PC-3 (cell line): ENCODE results near the gene SCAMP3. TPM values are rescaled to one million over a fixed set of nuclear protein-coding genes. Genes with fewer than 3 reads are reported as not detected.

Experiments
- ATAC-seq: fragments of 200-7000 bp; cut with Tn5 transposase; 2 replicates; pipeline ENCODE4 v1.9.1; 2020; ENCODE audit warnings: mild to moderate bottlenecking, moderate library complexity
- Bru-seq: library from RNA; stranded (reverse); fragments of 400-500 nt; gene quantifications from one replicate; lab custom pipeline; 2021; lab: Mats Ljungman, UMichigan
- BruChase-seq, 2 experiments: library from RNA; stranded (reverse); fragments of 400-500 nt; gene quantifications; one replicate each; lab custom pipeline; 2021; lab: Mats Ljungman, UMichigan
- BruUV-seq: library from RNA; stranded (reverse); fragments of 400-500 nt; replicated peaks from 2 replicates; lab custom pipeline; 2021; lab: Mats Ljungman, UMichigan
- CTCF ChIA-PET: fragments of 300-600 bp; sonication (Branson Sonifier 250); formaldehyde crosslinking; loops from one replicate; lab custom pipeline; 2022; ENCODE audit warnings: antibody characterized with exemption; lab: Charles Lee
- POLR2A ChIA-PET: fragments of 300-600 bp; sonication (Branson Sonifier 250); formaldehyde crosslinking; loops from one replicate; lab custom pipeline; 2022; ENCODE audit warnings: antibody characterized with exemption; ENCODE audit not compliant: unreplicated experiment; lab: Charles Lee
- DNase-seq: peaks from one replicate; pipeline ENCODE4 v3.0.0-alpha.2; 2015
- H2AFZ ChIP-seq: fragments of 300-600 bp; sonication (generic); 2 replicates; pipeline ENCODE4 v1.6.0; 2016; ENCODE audit warnings: antibody characterized with exemption, low read length
- H3F3A ChIP-seq: fragments of 300-600 bp; sonication (generic); one replicate; pipeline ENCODE4 v1.6.0; 2017; ENCODE audit warnings: antibody characterized with exemption, low read length, control low read depth, mild to moderate bottlenecking; ENCODE audit not compliant: unreplicated experiment
- H3K27ac ChIP-seq: fragments of 300-600 bp; sonication (generic); 2 replicates; pipeline ENCODE4 v1.5.1; 2016; ENCODE audit warnings: mild to moderate bottlenecking, low read length
- H3K27me3 ChIP-seq: fragments of 300-600 bp; sonication (generic); 2 replicates; pipeline ENCODE4 v1.6.1; 2016; ENCODE audit warnings: low read length, mixed read lengths
- H3K36me3 ChIP-seq: fragments of 300-600 bp; sonication (generic); 2 replicates; pipeline ENCODE4 v1.6.1; 2016; ENCODE audit warnings: low read depth, mixed run types, low read length, mixed read lengths
- H3K4me1 ChIP-seq: fragments of 300-600 bp; sonication (generic); 2 replicates; pipeline ENCODE4 v1.5.1; 2016; ENCODE audit warnings: low read length; ENCODE audit not compliant: insufficient read depth
- H3K4me2 ChIP-seq: fragments of 300-600 bp; sonication (generic); 2 replicates; pipeline ENCODE4 v1.6.0; 2016; ENCODE audit warnings: low read length
- H3K4me3 ChIP-seq: fragments of 300-600 bp; sonication (generic); 2 replicates; pipeline ENCODE4 v1.5.1; 2016; ENCODE audit warnings: mild to moderate bottlenecking, low read length, mixed read lengths
- H3K79me2 ChIP-seq: fragments of 300-600 bp; sonication (generic); 2 replicates; pipeline ENCODE4 v1.6.1; 2017; ENCODE audit warnings: low read length, mixed read lengths
- H3K9ac ChIP-seq: fragments of 300-600 bp; sonication (generic); 2 replicates; pipeline ENCODE4 v1.6.0; 2016; ENCODE audit warnings: mild to moderate bottlenecking, low read length
- H3K9me2 ChIP-seq: fragments of 300-600 bp; sonication (generic); replicated peaks from 2 replicates; pipeline ENCODE4 v1.6.1; 2016; ENCODE audit warnings: mixed run types, low read length, mixed read lengths
- H3K9me3 ChIP-seq: fragments of 300-600 bp; sonication (generic); 2 replicates; pipeline ENCODE4 v1.6.1; 2016; ENCODE audit warnings: low read length, mixed read lengths
- H4K20me1 ChIP-seq: fragments of 300-600 bp; sonication (generic); 2 replicates; pipeline ENCODE4 v1.6.1; 2016; ENCODE audit warnings: low read length, mixed read lengths
- EZH2 ChIP-seq: fragments of 300-600 bp; sonication (generic); IDR thresholded peaks from one replicate; pipeline ENCODE4 v1.6.1; 2017; ENCODE audit warnings: antibody characterized with exemption, mild to moderate bottlenecking, low read length; ENCODE audit not compliant: unreplicated experiment
- EZH2phosphoT487 ChIP-seq: fragments of 300-600 bp; sonication (generic); IDR thresholded peaks from 2 replicates; pipeline ENCODE4 v1.6.1; 2018; ENCODE audit warnings: mild to moderate bottlenecking, antibody characterized with exemption, low read length, borderline replicate concordance
- intact Hi-C: fragments of 100-400 bp; cut with micrococcal nuclease; formaldehyde crosslinking; loops from 2 replicates; pipeline ENCODE4 v1.9.0; 2023
- long read RNA-seq: library from polyadenylated mRNA; unstranded; transcript quantifications from one replicate; pipeline ENCODE4 v2.0.0, GENCODE V29; 2021; ENCODE audit not compliant: unreplicated experiment
- total RNA-seq: library from RNA; depleted of rRNA; stranded (reverse); fragments of >200 nt; gene quantifications from 2 replicates; pipeline ENCODE4 v1.2.3, GENCODE V29; 2014; rRNA removed
- TF ChIP-seq, protein P1 (sequence below): fragments of 300-600 bp; sonication (generic); conservative IDR thresholded peaks from 2 replicates; pipeline ENCODE4 v1.5.1; 2017; ENCODE audit warnings: antibody characterized with exemption, low read depth, mild to moderate bottlenecking, low read length

SCAMP3 gene
- total RNA-seq (218 and 219 TPM in 2 replicates), Bru-seq, nascent RNA (percentile 87 among the genes with signal in this experiment), BruChase-seq, experiment 1, labeled RNA remaining after a 6-hour chase (percentile 97 among the genes with signal in this experiment), BruChase-seq, experiment 2, labeled RNA remaining after a 2-hour chase (percentile 95 among the genes with signal in this experiment)
- long read RNA-seq, transcript SCAMP3-202 (8 exons, 1,537 nt) = minor isoform, 72 of 394 reads
- long read RNA-seq, transcript SCAMP3-201 (9 exons, 1,446 nt) = major isoform, 212 of 394 reads
- long read RNA-seq, partial matches to known transcripts = 71 of 394 reads
- long read RNA-seq, other reads (novel, unspliced or antisense) = 37 of 394 reads

DNA sequence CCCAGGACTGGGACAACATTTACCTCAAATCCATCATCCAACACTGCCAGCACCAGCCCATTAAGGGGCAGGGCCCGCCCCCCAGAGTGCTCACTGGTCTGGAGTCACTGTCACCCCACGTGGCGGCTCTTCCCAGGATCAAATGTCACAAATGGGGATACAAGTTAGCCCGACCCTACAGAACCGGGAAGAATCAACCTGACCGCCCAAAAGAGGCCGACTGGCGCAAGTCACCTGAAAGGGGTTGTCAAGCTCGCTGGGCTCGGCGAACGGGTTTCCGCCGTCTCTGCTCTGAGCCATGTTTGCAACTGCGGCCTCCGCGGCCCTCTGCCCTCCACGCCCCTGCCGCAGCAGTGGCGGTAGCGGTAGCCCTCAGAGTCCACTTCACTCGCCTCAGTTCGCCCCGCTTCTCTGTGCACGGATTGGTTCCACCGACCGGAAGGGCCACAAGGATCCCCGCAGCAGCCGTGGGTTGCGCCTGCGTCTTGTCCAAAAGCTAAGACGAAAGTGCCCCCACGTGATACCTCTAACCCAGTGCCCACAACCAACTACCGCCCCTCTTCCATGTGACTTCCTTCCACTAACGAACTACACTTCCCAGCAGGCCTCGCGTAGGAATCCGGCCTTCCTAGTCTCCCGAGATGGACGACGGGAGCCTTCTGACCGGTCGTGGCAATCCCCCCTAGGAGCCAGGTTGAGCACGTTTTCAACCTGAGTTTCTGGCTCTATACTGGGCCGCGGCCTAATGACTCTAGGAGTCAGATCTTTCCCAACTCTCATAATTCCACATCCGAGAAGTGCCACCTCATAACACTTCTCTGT is at the start of gene SCAMP3:
Gene SCAMP3, minus strand, starts transcription at position 509 of the 822 bp plus-strand sequence. Its CDS starts 209 bp downstream, at position 300.
- H3K9ac ChIP-seq = peak within 1 kb of the TSS; percentile 89
- H2AFZ ChIP-seq = peak within 1 kb of the TSS; percentile 72
- H3K27ac ChIP-seq = peak within 1 kb of the TSS; percentile 69
- no peaks in the 10 kb centered on the region for H3K27me3 ChIP-seq
- peaks cover 20% of the 10 kb centered on the region for H3K79me2 ChIP-seq
- peaks cover 11% of the 10 kb centered on the region for H3F3A ChIP-seq
- H3K4me2 ChIP-seq = peak within 1 kb of the TSS; percentile 95
- H3K4me1 ChIP-seq = peaks cover 16% of the 10 kb centered on the region
- H3K9me2 ChIP-seq = no peaks in the 10 kb centered on the region
- ChIA-PET CTCF (interaction anchor here (0.6 to 1.6 kb wide), 2 partner anchors 11 to 37 kb away, joined by 4 to 10 read pairs; no protein-coding TSS in a partner anchor), POLR2A (interaction anchor here (0.6 to 1.2 kb wide), 2 partner anchors 61 to 62 kb away, joined by 3 to 4 read pairs; no protein-coding TSS in a partner anchor)
- peak within 1 kb of the TSS; percentile 88 for H3K4me3 ChIP-seq
- intact Hi-C loops = no loop called here
- H3K9me3 ChIP-seq = no peaks in the 10 kb centered on the region
- TSS peak; percentile 62 for BruUV-seq
- peaks cover 40% of the 10 kb centered on the region for H3K36me3 ChIP-seq
- TF ChIP-seq EZH2 (no peak), EZH2phosphoT487 (no peak)
- TF ChIP-seq, protein P1, sequence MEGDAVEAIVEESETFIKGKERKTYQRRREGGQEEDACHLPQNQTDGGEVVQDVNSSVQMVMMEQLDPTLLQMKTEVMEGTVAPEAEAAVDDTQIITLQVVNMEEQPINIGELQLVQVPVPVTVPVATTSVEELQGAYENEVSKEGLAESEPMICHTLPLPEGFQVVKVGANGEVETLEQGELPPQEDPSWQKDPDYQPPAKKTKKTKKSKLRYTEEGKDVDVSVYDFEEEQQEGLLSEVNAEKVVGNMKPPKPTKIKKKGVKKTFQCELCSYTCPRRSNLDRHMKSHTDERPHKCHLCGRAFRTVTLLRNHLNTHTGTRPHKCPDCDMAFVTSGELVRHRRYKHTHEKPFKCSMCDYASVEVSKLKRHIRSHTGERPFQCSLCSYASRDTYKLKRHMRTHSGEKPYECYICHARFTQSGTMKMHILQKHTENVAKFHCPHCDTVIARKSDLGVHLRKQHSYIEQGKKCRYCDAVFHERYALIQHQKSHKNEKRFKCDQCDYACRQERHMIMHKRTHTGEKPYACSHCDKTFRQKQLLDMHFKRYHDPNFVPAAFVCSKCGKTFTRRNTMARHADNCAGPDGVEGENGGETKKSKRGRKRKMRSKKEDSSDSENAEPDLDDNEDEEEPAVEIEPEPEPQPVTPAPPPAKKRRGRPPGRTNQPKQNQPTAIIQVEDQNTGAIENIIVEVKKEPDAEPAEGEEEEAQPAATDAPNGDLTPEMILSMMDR = no peak; the same call in 1 of the 2 replicates
- no peaks in the 10 kb centered on the region for H4K20me1 ChIP-seq
- ATAC-seq (peak; percentile 94), DNase-seq (peak; percentile 99)

GRCh38 chr1:155309423-155310021 is 47.4 kb upstream of the SCAMP3 start:
- DNase-seq (peak; percentile 46), ATAC-seq (peak; percentile 2)
- intact Hi-C loops = loop anchor here (2.0 kb wide), 1 partner anchor 65 kb away; no protein-coding TSS in a partner anchor
- peak overlapping the region; percentile 93 for H3K4me2 ChIP-seq
- BruUV-seq = no TSS peak
- H3K79me2 ChIP-seq = peaks cover 43% of the 10 kb centered on the region
- no peaks in the 10 kb centered on the region for H3K9me2 ChIP-seq
- TF ChIP-seq EZH2phosphoT487 = no peak
- no peak for TF ChIP-seq EZH2
- TF ChIP-seq, protein P1 = 0 out of 2 replicates have a peak, but pooled peaks have one; percentile 18
- peaks cover 17% of the 10 kb centered on the region; the same call in 1 of the 2 replicates for H3K4me1 ChIP-seq
- ChIA-PET POLR2A (no interaction called here), CTCF (no interaction called here)
- peak overlapping the region; percentile 73 for H3K27ac ChIP-seq
- H3K36me3 ChIP-seq = peaks cover 25% of the 10 kb centered on the region
- H2AFZ ChIP-seq = peak overlapping the region; percentile 67
- no peaks in the 10 kb centered on the region for H3K9me3 ChIP-seq
- no peaks in the 10 kb centered on the region for H3K27me3 ChIP-seq
- H4K20me1 ChIP-seq = no peaks in the 10 kb centered on the region
- no peaks in the 10 kb centered on the region for H3F3A ChIP-seq
- peak overlapping the region; percentile 96 for H3K9ac ChIP-seq
- H3K4me3 ChIP-seq = peak overlapping the region; percentile 92
